ENCODE measurements around the gene EXOC3L1.

Gene EXOC3L1

GRCh38 chr16:67198238-67198734 is 8.3 kb upstream of the EXOC3L1 start:
- DNase-seq (ENCODE audit: low read depth) = no peak

GRCh38 chr16:67197704-67198103 is 7.8 kb upstream of the EXOC3L1 start:
- no peak for DNase-seq (ENCODE audit: low read depth)

- no peak for DNase-seq (ENCODE audit: low read depth)
Measured at GRCh38 chr16:67196881-67197280, 6.9 kb upstream of the EXOC3L1 start.

- no peak for DNase-seq (ENCODE audit: low read depth)
Measured at GRCh38 chr16:67195676-67196075, 5.7 kb upstream of the EXOC3L1 start.

GRCh38 chr16:67194260-67194659 is 4.3 kb upstream of the EXOC3L1 start:
- no peak for DNase-seq (ENCODE audit: low read depth)

- DNase-seq (ENCODE audit: low read depth) = no peak
Measured at GRCh38 chr16:67193536-67193935, 3.6 kb upstream of the EXOC3L1 start.

GRCh38 chr16:67192781-67193361 is 2.9 kb upstream of the EXOC3L1 start:
- DNase-seq (ENCODE audit: low read depth) = no peak

- DNase-seq (ENCODE audit: low read depth) = peak; percentile 69
Measured at GRCh38 chr16:67191995-67192681, 2.2 kb upstream of the EXOC3L1 start, which contains the start of gene E2F4. E2F4 (plus strand) TSS chr16:67192155; CDS start chr16:67192228, 73 bp downstream.

GRCh38 chr16:67191411-67191994 is 1.6 kb upstream of the EXOC3L1 start:
- no peak for DNase-seq (ENCODE audit: low read depth)

- DNase-seq (ENCODE audit: low read depth) = no peak
Measured at GRCh38 chr16:67190448-67191399, 788 bp upstream of the EXOC3L1 start.

- no peak for DNase-seq (ENCODE audit: low read depth)
Measured at GRCh38 chr16:67188798-67189197, 1.1 kb downstream of the EXOC3L1 start.

GRCh38 chr16:67188323-67188722 is 1.6 kb downstream of the EXOC3L1 start:
- no peak for DNase-seq (ENCODE audit: low read depth)

- no peak for DNase-seq (ENCODE audit: low read depth)
Measured at GRCh38 chr16:67187175-67187890, 2.6 kb downstream of the EXOC3L1 start.

- DNase-seq (ENCODE audit: low read depth) = no peak
Measured at GRCh38 chr16:67186550-67186950, 3.4 kb downstream of the EXOC3L1 start.

- DNase-seq (ENCODE audit: low read depth) = no peak
Measured at GRCh38 chr16:67185651-67186134, 4.2 kb downstream of the EXOC3L1 start.

- DNase-seq (ENCODE audit: low read depth) = peak; percentile 73
Measured at GRCh38 chr16:67184995-67185650, 4.8 kb downstream of the EXOC3L1 start.

GRCh38 chr16:67184453-67184994 is 5.4 kb downstream of the EXOC3L1 start:
- no peak for DNase-seq (ENCODE audit: low read depth)

GRCh38 chr16:67183627-67184452 is 6.1 kb downstream of the EXOC3L1 start, which contains the start of gene MATCAP1:
MATCAP1 (minus strand) TSS chr16:67183963; CDS start chr16:67180610, 3,353 bp downstream.
- DNase-seq (ENCODE audit: low read depth) = peak; percentile 84

- no peak for DNase-seq (ENCODE audit: low read depth)
Measured at GRCh38 chr16:67183284-67183626, 6.7 kb downstream of the EXOC3L1 start.
